Activated naive CD8-positive, alpha-beta T cell treated with anti-CD3 and anti-CD28 coated beads, Interleukin-2, amount 50 U/mL, for 16 hours (primary cell): ENCODE results near the gene CROCC.
"Not testable (repeated sequence)": the region's sequence is repeated elsewhere in the genome, so short reads cannot be mapped to it uniquely, and the experiment has no call there.

Source experiments
- DNase-seq: peaks from one replicate; pipeline ENCODE4 v3.0.0-alpha.2; 2020; ENCODE audit warnings: low read depth, low spot score

The CROCC gene

DNA sequence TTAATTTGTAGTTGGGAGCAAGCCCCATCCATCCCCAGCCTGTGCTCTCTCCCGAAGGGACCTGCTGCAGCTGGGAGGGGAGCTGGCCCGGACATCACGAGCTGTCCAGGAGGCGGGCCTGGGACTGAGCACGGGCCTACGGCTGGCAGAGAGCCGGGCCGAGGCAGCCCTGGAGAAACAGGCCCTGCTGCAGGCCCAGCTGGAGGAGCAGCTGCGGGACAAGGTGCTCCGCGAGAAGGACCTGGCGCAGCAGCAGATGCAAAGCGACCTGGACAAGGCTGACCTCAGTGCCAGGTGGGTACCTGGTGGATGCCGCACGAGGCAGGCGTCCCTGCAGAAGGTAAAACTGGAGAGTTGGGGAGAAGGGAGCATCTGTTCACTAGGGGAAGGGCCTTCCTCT, 14.8 kb downstream of the CROCC start:
- DNase-seq: not testable (repeated sequence)

DNA sequence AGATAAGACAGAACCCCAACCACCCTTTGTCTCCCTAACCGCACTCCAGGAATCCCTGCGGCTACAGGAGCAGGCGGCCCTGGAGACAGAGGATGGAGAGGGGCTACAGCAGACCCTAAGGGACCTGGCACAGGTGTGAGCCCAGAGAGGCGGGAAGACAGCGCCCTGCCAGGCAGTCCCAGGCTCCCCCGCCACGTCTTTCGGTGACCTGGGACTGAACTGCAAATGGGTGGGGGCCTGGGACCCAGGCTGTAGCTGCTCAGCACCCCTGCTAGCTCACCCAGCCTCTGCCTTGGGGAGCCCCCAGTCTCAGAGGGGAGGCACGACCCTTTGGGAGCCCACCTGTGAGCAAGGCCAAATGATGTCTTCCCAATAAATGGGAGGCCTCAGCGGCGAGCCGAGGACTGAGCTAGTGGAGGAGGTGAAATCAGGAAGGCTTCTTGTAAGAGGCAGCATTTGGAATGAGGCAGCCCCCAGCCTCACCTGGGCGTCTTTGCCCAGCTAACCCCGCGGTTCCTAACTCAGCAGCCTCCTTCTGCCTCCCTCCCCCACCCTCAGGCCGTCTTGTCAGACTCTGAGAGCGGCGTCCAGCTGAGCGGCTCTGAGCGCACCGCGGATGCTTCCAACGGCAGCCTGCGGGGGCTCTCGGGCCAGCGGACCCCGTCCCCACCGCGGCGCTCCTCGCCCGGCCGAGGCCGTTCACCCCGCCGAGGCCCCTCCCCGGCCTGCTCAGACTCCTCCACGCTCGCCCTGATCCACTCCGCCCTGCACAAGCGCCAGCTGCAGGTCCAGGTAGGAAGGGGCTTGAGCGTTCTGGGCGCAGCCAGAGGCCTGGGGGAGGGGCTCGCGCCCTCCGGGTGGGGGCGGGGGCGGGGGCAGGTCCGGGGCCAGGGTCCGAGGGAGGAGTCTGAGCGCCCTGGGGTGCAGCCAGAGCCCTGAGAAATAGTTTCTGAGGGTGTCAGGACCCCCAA, 16.9 kb downstream of the CROCC start:
- DNase-seq: no peak

DNA sequence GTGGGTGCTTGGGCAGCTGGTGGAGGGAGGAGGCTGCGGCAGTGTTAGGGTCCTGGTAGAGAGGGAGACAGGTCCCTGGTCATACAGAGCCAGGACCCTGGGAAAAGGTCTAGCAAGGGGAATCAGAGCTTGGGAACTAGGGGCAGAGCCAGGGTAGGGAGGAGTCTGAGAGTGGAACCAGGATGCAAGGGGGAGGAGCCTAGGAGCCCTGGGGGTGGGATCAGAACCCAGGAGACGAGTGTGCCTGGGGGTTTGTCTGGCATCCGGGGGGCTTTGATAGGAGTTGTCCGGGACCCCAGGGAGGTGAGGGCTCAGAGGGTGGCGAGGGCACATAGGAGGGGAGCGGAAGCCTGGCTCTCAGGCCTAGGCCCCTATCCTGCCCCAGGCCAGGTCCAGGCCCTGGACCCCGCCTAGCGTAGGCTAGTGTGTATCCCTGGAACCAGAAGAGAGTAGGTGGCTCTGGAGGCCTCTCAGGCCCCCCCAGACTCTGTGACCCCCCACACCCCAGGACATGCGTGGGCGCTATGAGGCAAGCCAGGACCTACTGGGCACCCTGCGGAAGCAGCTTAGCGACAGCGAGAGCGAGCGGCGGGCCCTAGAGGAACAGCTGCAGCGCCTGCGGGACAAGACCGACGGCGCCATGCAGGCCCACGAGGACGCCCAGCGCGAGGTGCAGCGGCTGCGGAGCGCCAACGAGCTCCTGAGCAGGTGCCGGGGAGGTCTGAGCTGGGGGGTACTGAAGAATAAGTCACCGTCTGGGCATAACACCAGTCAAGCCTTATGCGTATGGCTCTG, 17.9 kb downstream of the CROCC start:
- not testable (repeated sequence) for DNase-seq

DNA sequence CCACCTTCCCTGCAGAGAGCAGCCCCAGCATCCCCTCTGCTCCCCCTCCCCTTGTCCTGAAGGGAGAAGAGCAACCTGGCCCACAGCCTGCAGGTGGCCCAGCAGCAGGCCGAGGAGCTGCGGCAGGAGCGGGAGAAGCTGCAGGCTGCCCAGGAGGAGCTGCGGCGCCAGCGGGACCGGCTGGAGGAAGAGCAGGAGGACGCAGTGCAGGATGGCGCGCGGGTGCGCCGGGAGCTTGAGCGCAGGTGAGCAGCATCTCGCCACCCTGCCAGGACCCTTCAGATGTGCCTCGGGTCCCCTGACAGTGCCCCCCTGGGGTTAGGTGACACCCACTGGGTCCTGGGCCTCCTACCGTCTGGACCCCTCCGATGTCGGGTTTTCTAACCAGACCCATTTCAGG, 22.3 kb downstream of the CROCC start:
- no peak for DNase-seq

DNA sequence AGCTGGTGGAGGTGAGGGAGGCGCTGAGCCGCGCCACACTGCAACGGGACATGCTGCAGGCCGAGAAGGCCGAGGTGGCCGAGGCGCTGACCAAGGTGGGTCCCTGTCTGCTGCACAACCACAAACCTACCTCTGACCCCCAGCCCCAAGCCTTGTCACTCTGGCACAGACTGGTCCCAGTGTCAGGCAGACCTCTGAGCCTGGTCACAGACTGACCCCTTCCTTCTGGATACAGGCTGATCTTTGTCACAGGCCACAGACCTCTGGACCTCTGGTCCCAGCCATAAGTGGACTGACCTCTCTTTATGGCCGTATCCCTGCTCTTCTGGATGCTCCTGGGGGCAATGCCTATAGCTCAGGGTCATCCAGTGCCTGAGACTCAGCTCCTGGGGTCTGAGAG, 23.8 kb downstream of the CROCC start:
- not testable (repeated sequence) for DNase-seq

DNA sequence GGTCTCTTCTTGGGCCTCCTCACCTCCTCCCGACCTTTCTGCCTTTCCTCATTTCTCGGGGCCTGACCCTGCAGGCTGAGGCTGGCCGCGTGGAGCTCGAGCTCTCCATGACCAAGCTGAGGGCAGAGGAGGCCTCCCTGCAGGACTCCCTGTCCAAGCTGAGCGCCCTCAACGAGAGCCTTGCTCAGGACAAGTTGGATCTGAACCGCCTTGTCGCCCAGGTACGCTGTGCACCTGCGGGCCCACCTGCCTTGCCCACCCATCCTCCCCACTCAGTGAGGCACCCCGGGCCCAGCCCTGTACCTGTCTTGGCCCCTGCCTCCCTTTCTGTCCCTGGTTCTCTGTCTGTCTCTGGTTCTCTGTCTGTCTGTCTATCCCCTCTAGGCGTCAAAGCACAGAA, 24.5 kb downstream of the CROCC start:
- DNase-seq: not testable (repeated sequence)

DNA sequence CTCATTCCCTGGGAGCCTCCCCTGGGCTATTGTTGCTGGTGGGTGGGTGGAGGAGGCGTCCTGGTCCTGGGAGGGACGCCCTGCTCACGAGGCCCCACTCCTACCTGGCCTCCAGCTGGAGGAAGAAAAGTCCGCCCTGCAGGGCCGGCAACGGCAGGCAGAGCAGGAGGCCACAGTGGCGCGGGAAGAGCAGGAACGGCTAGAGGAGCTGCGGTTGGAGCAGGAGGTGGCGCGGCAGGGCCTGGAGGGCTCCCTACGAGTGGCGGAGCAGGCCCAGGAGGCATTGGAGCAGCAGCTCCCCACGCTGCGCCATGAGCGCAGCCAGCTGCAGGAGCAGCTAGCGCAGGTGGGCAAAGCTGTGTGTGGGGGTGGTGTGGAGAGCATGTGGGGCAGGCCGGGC, 24.9 kb downstream of the CROCC start:
- DNase-seq: no peak

DNA sequence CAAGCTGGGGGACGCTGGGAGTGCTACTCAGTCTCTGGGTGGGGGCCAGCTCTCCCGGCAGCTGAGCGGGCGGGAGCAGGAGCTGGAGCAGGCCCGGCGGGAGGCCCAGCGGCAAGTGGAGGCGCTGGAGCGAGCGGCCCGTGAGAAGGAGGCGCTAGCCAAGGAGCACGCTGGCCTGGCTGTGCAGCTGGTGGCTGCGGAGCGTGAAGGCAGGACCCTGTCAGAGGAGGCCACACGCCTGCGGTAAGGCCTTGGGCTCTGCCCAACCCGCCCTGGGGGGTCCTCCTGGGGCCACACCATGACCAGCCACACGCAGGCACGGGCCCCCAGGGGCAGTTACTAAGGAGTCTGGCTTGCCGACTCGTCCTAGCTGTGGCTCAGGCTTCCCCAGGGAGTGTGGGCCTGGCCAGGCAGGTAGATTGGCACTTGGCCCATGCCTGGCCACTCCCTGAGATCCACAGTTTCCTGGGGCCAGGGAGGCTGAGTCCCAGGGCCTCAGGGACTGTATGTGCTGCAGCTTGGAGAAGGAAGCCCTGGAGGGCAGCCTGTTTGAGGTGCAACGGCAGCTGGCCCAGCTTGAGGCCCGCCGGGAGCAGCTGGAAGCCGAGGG, 26.7 kb downstream of the CROCC start:
- not testable (repeated sequence) for DNase-seq

DNA sequence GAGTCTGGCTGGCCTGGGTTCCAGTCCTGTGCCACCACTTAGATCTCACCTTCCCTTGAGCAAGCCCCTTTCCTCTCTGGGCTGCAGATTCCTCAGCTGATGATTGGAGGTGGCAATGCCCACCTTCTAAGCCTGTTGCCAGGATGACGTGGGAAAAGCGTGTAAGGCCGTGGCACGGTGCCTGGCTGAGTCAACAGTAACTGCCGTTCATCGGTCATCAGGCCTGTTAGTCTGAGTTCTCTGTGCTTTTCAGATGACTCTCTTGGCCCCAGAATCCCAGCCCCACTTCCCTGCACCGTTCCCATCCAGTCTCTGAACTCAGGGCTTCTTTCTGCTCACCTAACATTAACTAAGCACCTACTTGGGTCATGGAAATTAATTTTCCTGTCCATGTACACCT, 27.3 kb downstream of the CROCC start:
- DNase-seq: not testable (repeated sequence)

DNA sequence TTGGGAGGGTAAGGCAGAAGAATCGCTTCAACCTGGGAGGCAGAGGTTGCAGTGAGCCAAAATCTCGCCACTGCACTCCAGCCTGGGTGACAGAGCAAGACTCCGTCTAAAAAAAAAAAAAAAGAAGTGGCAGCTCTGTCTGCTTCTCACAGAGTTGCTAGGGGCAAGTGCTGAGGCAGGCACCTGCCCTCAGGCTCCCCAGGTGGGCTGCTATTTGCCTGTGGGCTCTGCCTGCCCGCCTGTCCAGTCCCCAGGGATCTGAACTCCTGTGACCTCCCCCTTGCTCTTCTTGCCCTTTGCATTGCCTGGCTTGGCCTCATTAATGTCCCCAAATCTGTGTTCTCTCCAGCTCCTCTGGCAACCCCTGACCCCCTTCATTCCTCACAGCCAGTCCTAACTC, 30.6 kb downstream of the CROCC start:
- not testable (repeated sequence) for DNase-seq

DNA sequence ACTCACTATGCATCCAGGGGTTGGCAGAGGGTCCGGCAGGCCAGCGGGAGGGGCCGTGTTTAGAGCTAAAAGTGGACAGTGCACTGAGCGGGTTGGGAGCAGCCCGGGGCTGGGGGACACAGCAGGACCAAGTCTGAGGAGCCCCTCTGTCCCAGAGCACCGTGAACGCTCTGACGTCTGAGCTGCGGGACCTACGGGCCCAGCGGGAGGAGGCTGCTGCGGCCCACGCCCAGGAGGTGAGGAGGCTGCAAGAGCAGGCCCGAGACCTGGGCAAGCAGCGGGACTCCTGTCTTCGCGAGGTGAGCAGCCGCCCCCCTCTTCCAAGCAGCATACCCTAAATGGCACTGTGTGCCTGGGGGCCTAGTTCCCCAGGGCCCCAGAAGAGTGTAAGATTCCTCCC, 32.8 kb downstream of the CROCC start:
- no peak for DNase-seq

DNA sequence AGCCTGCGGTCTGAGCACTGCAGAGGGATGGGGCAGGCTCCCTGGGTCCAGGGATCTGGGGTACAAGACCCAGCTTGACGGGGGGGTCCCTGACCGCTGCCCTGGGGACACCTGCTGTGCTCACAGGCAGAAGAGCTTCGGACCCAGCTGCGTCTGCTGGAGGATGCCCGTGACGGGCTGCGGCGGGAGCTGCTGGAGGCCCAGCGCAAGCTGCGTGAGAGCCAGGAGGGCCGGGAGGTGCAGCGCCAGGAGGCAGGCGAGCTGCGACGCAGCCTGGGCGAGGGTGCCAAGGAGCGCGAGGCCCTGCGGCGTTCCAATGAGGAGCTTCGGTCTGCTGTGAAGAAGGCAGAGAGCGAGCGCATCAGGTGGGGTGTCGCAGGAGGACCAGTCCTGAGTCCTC, 33.5 kb downstream of the CROCC start:
- no peak for DNase-seq

DNA sequence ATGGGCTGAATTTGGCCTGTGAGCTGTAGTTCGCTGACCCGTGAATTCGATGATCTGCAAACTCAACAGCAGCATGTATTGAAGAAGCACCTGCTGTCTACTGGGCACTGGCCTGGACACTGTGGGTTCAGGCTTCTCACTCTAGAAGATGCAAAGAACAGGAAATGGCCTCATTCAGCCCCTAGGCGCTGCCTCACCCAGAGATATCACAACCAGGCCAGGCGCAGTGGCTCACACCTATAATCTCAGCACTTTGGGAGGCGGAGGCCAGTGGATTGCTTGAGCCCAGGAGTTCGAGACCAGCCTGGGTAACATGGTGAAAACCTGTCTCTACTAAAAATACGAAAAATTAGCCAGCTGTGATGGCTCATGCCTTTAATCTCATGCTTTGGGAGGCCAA, 35.0 kb downstream of the CROCC start:
- DNase-seq: no peak

DNA sequence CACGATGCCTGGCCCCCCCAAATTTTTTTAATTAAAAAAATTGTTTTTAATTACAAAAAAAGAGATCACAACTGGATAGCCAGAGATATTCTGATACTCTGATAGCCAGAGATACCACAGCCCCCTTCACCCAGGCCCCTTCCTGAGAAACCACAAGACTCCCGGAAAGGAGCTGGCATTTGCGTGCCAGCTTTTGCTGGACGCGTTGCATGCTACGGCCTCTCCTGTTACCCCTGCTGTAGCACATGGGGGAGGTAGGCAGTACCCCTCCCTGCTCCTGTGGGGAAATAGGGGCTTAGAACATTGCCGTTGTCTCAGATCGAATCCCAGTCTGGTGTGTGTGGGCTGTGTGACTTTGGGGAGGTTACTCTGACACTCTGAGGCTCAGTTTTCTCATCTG, 36.0 kb downstream of the CROCC start:
- DNase-seq: no peak

DNA sequence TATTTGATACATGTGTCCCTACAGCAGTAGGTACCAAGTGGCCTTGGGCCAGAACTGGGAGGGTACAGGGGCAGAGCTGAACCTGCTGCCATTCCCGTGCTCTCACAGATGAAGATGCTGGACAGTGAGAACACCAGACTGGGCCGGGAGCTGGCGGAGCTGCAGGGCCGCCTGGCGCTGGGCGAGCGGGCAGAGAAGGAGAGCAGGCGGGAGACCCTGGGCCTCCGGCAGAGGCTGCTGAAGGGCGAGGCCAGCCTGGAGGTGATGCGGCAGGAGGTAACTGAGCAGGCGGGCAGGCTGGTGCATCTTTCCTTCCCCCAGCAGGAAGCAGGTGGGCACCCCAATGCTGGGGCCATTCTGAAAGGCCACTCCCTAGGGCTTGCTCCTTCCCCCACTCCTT, 36.7 kb downstream of the CROCC start:
- DNase-seq: no peak

DNA sequence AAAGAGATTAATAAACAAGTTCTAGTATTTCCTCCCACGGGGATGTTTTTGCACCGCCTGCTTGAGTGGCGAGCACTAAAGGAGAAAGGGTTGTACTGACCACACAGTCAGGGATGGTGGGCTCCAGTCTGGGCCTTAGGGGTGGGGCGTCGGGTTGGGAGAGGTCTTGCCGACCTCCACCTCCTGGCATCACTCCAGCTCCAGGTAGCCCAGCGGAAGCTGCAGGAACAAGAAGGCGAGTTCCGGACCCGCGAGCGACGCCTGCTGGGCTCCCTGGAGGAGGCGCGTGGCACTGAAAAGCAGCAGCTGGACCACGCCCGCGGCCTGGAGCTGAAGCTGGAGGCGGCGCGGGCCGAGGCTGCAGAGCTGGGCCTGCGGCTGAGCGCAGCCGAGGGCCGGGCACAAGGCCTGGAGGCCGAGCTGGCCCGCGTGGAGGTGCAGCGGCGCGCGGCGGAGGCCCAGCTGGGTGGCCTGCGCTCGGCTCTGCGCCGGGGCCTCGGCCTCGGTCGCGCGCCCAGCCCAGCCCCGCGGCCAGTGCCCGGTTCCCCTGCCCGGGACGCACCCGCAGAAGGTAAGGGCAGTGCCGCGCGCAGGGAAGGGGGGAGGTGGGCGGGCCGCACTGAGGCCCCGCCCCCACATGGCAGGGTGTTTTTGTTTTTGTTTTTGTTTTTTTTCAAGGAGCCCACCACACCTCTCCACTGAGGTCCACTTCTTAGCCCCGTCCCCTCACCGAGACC, 39.0 kb downstream of the CROCC start:
- peak; percentile 47 for DNase-seq

DNA sequence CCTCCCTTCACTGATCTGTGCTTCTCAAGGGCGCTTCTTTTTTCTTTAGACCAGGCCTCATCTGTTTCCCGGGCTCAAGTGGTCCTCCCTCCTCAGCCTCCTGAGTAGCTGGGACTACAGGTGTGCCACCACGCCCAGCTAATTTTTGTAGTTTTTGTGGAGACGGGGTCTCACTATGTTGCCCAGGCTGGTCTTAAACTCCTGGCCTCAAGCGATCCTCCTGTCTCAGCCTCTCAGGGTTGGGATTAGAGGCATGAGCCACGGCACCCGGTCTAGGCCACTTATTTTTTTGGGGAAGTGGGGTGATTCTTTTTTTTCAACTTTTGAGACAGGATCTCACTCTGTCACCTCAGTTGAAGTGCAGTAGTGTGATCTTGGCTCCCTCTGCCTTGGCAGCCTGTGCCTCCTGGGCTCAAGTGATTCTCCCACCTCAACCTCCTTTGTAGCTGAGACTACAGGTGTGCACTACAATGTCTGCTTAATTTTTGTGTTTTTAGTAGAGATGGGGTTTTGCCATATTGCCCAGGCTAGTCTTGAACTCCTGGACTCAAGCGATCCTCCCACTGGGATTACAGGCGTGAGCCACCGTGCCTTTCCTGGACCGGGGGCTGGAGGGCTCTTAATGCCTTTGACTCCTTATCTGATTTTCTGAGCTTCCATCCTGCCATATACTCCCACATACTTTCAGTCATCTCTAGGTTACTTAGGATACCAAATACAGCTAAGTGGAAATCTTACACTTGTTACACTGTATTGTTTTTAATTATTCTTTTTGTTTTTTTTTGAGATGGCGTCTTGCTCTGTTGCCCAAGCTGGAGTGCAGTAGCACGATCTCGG, 39.8 kb downstream of the CROCC start:
- no peak for DNase-seq

DNA sequence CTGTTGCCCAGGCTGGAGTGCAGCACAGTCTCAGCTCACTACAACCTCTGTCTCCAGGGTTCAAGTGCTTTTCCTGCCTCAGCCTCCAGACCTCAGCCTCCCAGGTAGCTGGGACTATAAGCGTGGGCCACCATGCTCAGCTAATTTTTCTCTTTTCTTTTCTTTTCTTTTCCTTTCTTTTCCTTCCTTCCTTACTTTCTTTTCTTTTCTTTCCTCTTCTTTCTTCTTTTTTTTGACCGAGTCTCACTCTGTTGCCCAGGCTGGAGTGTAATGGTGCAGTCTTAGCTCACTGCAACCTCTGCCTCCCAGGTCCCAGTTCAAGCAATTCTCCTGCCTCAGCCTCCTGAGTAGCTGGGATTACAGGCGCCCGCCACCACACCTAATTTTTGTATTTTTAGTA, 42.4 kb downstream of the CROCC start:
- DNase-seq: not testable (repeated sequence)

DNA sequence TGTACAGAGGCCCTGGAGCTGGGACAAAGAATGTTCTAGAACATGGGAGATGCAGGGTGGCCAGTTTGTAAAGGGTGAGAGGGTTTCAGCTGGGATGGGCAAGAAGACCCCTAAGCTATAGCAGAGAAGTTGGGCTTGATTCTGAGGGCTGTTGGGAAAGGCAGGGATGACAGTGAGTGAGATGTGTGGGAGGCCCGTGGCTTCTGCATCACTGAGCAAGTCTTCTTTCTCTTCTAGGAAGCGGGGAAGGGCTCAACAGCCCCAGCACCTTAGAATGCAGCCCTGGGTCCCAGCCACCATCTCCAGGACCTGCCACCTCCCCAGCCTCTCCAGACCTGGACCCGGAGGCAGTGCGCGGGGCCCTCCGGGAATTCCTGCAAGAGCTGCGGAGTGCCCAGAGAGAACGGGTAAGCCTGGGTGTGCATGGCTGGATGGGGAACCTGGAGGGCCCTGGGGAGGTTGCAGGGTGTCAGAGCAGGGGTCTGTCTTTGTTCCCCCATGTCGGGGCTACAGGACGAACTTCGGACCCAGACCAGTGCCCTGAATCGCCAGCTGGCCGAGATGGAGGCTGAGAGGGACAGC, 43.8 kb downstream of the CROCC start:
- no peak for DNase-seq

DNA sequence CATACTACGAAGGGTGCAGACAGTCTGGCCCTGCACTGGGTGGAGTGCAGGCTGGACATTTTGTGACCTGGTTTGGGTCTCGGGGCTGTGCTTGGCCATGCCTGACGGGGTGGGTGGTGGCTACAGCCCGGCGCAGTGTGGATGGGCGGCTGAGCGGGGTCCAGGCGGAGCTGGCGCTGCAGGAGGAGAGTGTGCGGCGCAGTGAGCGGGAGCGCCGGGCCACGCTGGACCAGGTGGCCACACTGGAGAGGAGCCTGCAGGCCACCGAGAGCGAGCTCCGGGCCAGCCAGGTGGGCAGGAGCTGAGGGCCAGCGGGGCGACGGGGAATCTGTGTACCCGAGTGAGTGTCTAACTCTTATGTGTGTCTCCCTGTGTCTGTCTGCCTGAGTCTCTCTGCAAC, 44.6 kb downstream of the CROCC start:
- no peak for DNase-seq
